Measurements from ENCODE around the gene ZNRF4.
"Not testable (repeated sequence)": the region's sequence is repeated elsewhere in the genome, so short reads cannot be mapped to it uniquely, and the experiment has no call there.

GRCh38 chr19:5485658-5486057, 30.4 kb downstream of the ZNRF4 start:
- not testable (repeated sequence) for TF ChIP-seq EZH2 (IDR thresholded peaks at IDR 0.05; ENCODE audit: borderline replicate concordance, low read length); CTCF (IDR thresholded peaks at IDR 0.05; ENCODE audit: low read length)
